Neural cell (in vitro differentiated cells): Measurements from ENCODE around the gene ENAH. TPM values are rescaled to one million over a fixed set of nuclear protein-coding genes. Genes with fewer than 3 reads are reported as not detected.

Experiments used
- H2AFZ ChIP-seq: fragments of 200-600, 300-800 bp; sonication (generic), shearing (Covaris generic); 2 replicates; pipeline ENCODE4 v1.6.0; 2014; ENCODE audit warnings: low read depth, mild to moderate bottlenecking, antibody characterized with exemption, low read length, moderate library complexity
- H3F3A ChIP-seq: fragments of 200-600 bp; shearing (Covaris generic); 2 replicates; pipeline ENCODE4 v1.6.1; 2016; ENCODE audit warnings: mild to moderate bottlenecking, moderate library complexity, mixed read lengths, antibody characterized with exemption, low read length; ENCODE audit not compliant: insufficient read depth, poor library complexity, severe bottlenecking
- H3K27ac ChIP-seq: fragments of 200-600, 300-800 bp; sonication (generic), shearing (Covaris generic); 2 replicates; pipeline ENCODE4 v1.5.1; 2014; ENCODE audit warnings: mild to moderate bottlenecking, low read length, moderate library complexity
- H3K27me3 ChIP-seq: fragments of 300-800, 200-600 bp; sonication (generic), shearing (Covaris generic); 2 replicates; pipeline ENCODE4 v1.6.0; 2014; ENCODE audit warnings: mild to moderate bottlenecking, low read depth, low read length, moderate library complexity; ENCODE audit not compliant: insufficient read depth
- H3K36me3 ChIP-seq: fragments of 300-800, 200-600 bp; sonication (generic), shearing (Covaris generic); 2 replicates; pipeline ENCODE4 v1.5.1; 2014; ENCODE audit warnings: mild to moderate bottlenecking, antibody characterized with exemption, low read length, moderate library complexity; ENCODE audit not compliant: insufficient read depth
- H3K4me2 ChIP-seq: fragments of 300-800, 200-600 bp; sonication (generic), shearing (Covaris generic); 2 replicates; pipeline ENCODE4 v1.6.0; 2014; ENCODE audit warnings: mild to moderate bottlenecking, low read length
- H3K4me3 ChIP-seq: fragments of 300-800, 200-600 bp; sonication (generic), shearing (Covaris generic); 2 replicates; pipeline ENCODE4 v1.5.1; 2014; ENCODE audit warnings: mild to moderate bottlenecking, low read length, moderate library complexity
- H3K79me2 ChIP-seq: fragments of 200-600 bp; shearing (Covaris generic); replicated peaks from 2 replicates; pipeline ENCODE4 v1.6.0; 2014; ENCODE audit warnings: mild to moderate bottlenecking, low read length, moderate library complexity; ENCODE audit not compliant: insufficient read depth
- H3K9ac ChIP-seq: fragments of 300-800, 200-600 bp; sonication (generic), shearing (Covaris generic); 2 replicates; pipeline ENCODE4 v1.6.1; 2016; ENCODE audit warnings: mild to moderate bottlenecking, low read length, mixed read lengths
- H3K9me2 ChIP-seq: fragments of 200-600 bp; shearing (Covaris generic); 2 replicates; pipeline ENCODE4 v1.6.1; 2016; ENCODE audit warnings: mild to moderate bottlenecking, low read length, mixed read lengths; ENCODE audit not compliant: insufficient read depth
- H3K9me3 ChIP-seq: fragments of 200-600, 300-800 bp; sonication (generic), shearing (Covaris generic); 2 replicates; pipeline ENCODE4 v1.6.1; 2016; ENCODE audit warnings: mild to moderate bottlenecking, mixed run types, low read length, moderate library complexity, mixed read lengths
- H4K20me1 ChIP-seq: fragments of 200-600 bp; shearing (Covaris generic); 2 replicates; pipeline ENCODE4 v1.6.1; 2016; ENCODE audit warnings: mild to moderate bottlenecking, mixed run types; ENCODE audit not compliant: insufficient read depth
- EP300 ChIP-seq: fragments of 450-650 bp; conservative IDR thresholded peaks from 2 replicates; pipeline ENCODE4 v1.6.1; 2014; ENCODE audit warnings: antibody characterized with exemption, mild to moderate bottlenecking, moderate library complexity; ENCODE audit not compliant: poor library complexity, severe bottlenecking
- EZH2 ChIP-seq: fragments of 200-600, 300-800 bp; shearing (Covaris generic), sonication (generic); IDR thresholded peaks from 2 replicates; pipeline ENCODE4 v1.6.1; 2014; ENCODE audit warnings: antibody characterized with exemption, low read length, borderline replicate concordance, mild to moderate bottlenecking; ENCODE audit not compliant: insufficient read depth, poor library complexity, severe bottlenecking
- MXI1 ChIP-seq: fragments of 450-650 bp; conservative IDR thresholded peaks from 2 replicates; pipeline ENCODE4 v1.6.1; 2014; ENCODE audit warnings: antibody characterized with exemption, mild to moderate bottlenecking; ENCODE audit not compliant: poor library complexity, severe bottlenecking
- POLR2AphosphoS5 ChIP-seq: IDR thresholded peaks from 2 replicates; pipeline ENCODE4 v1.6.1; 2012
- RAD21 ChIP-seq: fragments of 450-650 bp; conservative IDR thresholded peaks from 2 replicates; pipeline ENCODE4 v1.6.1; 2014; ENCODE audit warnings: antibody characterized with exemption, mild to moderate bottlenecking, moderate library complexity
- SMC3 ChIP-seq: fragments of 450-650 bp; conservative IDR thresholded peaks from 2 replicates; pipeline ENCODE4 v1.6.1; 2014; ENCODE audit warnings: antibody characterized with exemption, mild to moderate bottlenecking, moderate library complexity; ENCODE audit not compliant: poor library complexity
- TAF1 ChIP-seq: IDR thresholded peaks from 2 replicates; pipeline ENCODE4 v1.6.1; 2012; ENCODE audit warnings: low read depth
- polyA plus RNA-seq: library from polyadenylated mRNA; depleted of rRNA; stranded (reverse); fragments of >200 nt; gene quantifications from 2 replicates; pipeline ENCODE4 v1.2.3, GENCODE V29; 2014
- TF ChIP-seq, protein P1 (sequence below): IDR thresholded peaks from 2 replicates; pipeline ENCODE4 v1.6.1; 2012; ENCODE audit warnings: borderline replicate concordance
- TF ChIP-seq, protein P2 (sequence below): fragments of 450-650 bp; IDR thresholded peaks from 2 replicates; pipeline ENCODE4 v1.5.1; 2014; ENCODE audit warnings: antibody characterized with exemption, mild to moderate bottlenecking, moderate library complexity; ENCODE audit not compliant: poor library complexity, severe bottlenecking

ENAH gene
- polyA plus RNA-seq, 1 donor from 2014 or later, result 58.4 TPM

DNA sequence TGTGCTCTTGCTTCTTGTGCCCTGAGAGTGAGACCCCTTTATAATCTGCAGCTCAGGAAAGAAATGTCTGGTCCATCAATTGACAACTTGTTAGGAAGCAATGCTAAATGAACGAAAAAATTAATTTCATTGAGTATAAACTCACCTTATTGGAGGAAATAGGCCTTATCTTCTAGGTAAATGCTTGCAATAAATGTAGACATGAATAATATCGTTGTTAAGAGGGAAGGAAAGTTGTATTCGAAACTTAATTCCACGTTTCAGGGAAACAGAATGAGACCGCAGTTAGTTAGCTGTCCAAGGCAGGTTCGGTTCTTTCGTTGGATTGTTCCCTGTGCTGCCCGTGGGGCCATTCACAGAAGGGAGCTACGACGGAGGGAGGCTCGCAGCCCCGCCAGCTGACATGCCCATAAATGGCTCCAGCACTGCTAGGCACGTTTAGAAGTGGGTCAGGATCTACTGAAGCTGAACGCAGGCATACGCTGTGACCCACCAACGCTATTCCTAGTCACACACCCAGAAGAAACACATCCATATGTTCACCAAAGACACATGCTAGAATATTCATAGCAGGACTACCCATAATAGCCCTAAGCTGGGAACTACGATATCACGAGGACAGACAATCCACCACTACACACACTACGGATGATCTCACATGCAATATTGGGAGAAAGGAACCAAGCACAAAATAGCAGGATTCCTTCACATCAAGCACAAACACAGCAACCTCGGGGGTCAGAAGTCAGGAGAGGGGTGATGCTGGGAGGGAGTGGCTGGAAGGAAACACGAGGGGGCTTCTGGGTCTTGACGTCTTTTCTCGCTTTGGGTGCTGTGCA is 168.9 kb downstream of the ENAH start:
- Histone ChIP-seq H3K79me2 (no peaks in the 10 kb centered on the region), H3K9me3 (no peaks in the 10 kb centered on the region), H3K27ac (no peak overlapping the region), H3K36me3 (no peaks in the 10 kb centered on the region), H3K9me2 (no peaks in the 10 kb centered on the region), H3K27me3 (no peaks in the 10 kb centered on the region), H3K4me3 (no peak overlapping the region), H2AFZ (no peak overlapping the region), H3K9ac (no peak overlapping the region), H3F3A (no peaks in the 10 kb centered on the region), H4K20me1 (no peaks in the 10 kb centered on the region), H3K4me2 (no peak overlapping the region)
- TF ChIP-seq EZH2 (no peak), MXI1 (no peak)

- Histone ChIP-seq H3K4me3 (no peak overlapping the region), H2AFZ (no peak overlapping the region), H4K20me1 (no peaks in the 10 kb centered on the region), H3F3A (no peaks in the 10 kb centered on the region), H3K9ac (no peak overlapping the region), H3K27me3 (no peaks in the 10 kb centered on the region), H3K79me2 (no peaks in the 10 kb centered on the region), H3K36me3 (no peaks in the 10 kb centered on the region), H3K4me2 (no peak overlapping the region), H3K9me2 (no peaks in the 10 kb centered on the region), H3K27ac (no peak overlapping the region), H3K9me3 (no peaks in the 10 kb centered on the region)
- TF ChIP-seq TAF1, result no peak
- TF ChIP-seq EZH2, result no peak
- TF ChIP-seq SMC3, result no peak
- TF ChIP-seq, protein P1, sequence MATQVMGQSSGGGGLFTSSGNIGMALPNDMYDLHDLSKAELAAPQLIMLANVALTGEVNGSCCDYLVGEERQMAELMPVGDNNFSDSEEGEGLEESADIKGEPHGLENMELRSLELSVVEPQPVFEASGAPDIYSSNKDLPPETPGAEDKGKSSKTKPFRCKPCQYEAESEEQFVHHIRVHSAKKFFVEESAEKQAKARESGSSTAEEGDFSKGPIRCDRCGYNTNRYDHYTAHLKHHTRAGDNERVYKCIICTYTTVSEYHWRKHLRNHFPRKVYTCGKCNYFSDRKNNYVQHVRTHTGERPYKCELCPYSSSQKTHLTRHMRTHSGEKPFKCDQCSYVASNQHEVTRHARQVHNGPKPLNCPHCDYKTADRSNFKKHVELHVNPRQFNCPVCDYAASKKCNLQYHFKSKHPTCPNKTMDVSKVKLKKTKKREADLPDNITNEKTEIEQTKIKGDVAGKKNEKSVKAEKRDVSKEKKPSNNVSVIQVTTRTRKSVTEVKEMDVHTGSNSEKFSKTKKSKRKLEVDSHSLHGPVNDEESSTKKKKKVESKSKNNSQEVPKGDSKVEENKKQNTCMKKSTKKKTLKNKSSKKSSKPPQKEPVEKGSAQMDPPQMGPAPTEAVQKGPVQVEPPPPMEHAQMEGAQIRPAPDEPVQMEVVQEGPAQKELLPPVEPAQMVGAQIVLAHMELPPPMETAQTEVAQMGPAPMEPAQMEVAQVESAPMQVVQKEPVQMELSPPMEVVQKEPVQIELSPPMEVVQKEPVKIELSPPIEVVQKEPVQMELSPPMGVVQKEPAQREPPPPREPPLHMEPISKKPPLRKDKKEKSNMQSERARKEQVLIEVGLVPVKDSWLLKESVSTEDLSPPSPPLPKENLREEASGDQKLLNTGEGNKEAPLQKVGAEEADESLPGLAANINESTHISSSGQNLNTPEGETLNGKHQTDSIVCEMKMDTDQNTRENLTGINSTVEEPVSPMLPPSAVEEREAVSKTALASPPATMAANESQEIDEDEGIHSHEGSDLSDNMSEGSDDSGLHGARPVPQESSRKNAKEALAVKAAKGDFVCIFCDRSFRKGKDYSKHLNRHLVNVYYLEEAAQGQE, result no peak
- TF ChIP-seq EP300, result no peak
- no peak for TF ChIP-seq POLR2AphosphoS5
- TF ChIP-seq, protein P2, sequence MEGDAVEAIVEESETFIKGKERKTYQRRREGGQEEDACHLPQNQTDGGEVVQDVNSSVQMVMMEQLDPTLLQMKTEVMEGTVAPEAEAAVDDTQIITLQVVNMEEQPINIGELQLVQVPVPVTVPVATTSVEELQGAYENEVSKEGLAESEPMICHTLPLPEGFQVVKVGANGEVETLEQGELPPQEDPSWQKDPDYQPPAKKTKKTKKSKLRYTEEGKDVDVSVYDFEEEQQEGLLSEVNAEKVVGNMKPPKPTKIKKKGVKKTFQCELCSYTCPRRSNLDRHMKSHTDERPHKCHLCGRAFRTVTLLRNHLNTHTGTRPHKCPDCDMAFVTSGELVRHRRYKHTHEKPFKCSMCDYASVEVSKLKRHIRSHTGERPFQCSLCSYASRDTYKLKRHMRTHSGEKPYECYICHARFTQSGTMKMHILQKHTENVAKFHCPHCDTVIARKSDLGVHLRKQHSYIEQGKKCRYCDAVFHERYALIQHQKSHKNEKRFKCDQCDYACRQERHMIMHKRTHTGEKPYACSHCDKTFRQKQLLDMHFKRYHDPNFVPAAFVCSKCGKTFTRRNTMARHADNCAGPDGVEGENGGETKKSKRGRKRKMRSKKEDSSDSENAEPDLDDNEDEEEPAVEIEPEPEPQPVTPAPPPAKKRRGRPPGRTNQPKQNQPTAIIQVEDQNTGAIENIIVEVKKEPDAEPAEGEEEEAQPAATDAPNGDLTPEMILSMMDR, result no peak
- no peak for TF ChIP-seq MXI1
- no peak for TF ChIP-seq RAD21
Observed at GRCh38 chr1:225482421-225482950, 170.4 kb downstream of the ENAH start.
